ENCODE measurements around the gene CERKL. TPM values are rescaled to one million over a fixed set of nuclear protein-coding genes. Genes with fewer than 3 reads are reported as not detected.

Gene CERKL
- total and polyA plus RNA-seq, 2 donors (not counting 1 experiment from before 2014, with no cell fraction given), result 0.03 TPM; not detected in 1

DNA sequence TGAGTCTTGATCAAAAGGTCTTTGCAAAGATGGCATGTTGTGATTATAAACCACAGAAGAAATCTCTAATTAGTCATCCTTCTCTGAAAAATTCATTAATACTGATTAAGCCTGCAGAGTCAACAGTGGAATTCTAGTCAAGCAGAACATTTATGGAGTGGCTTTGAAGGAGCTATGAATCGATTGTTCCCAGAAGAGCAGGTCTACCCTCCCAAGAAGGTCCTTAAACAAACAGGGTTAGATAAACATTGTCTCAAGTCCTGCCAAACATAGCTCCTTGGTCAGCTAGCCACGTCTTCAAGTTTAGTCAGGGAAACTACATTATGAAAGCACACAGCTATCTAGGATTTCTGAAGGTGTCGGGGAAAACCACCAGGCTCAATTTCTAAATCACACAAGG lies 110.8 kb downstream of the CERKL start:
- Histone ChIP-seq H2AFZ (ENCODE audit: insufficient read depth, low read depth, low read length, poor library complexity, severe bottlenecking) (no peak overlapping the region), H3K4me3 (ENCODE audit: control extremely low read depth in 1 of 5, extremely low read depth in 1 of 5, insufficient read depth in 1 of 5, low read depth in 2 of 5, low read length in 4 of 5) (no peak overlapping the region), H3K4me1 (ENCODE audit: control insufficient read depth in 2 of 2, insufficient read depth in 2 of 2, low read length in 2 of 2) (no peaks in the 10 kb centered on the region), H3K9me3 (ENCODE audit: control extremely low read depth in 1 of 3, control insufficient read depth in 2 of 3, insufficient read depth in 1 of 3, low read length in 2 of 3) (peaks cover 0 to 1% (median 0%) of the 10 kb centered on the region in 3 donors), H3K36me3 (replicated peaks in 1 of 2; ENCODE audit: control extremely low read depth in 1 of 2, control insufficient read depth in 1 of 2, extremely low read depth in 1 of 2, insufficient read depth in 2 of 2, low read length in 1 of 2) (peaks cover 0 to 1% of the 10 kb centered on the region in 2 experiments), H3K4me2 (replicated peaks; ENCODE audit: low read depth, low read length, poor library complexity, severe bottlenecking) (no peak overlapping the region), H3K9ac (ENCODE audit: low read length) (no peak overlapping the region), H4K20me1 (ENCODE audit: control insufficient read depth, insufficient read depth, low read length, poor library complexity, severe bottlenecking) (no peaks in the 10 kb centered on the region), H3K79me2 (ENCODE audit: control insufficient read depth, insufficient read depth, low read length) (no peaks in the 10 kb centered on the region), H3K27ac (ENCODE audit: low read length in 2 of 2) (no peak overlapping the region), H3K27me3 (replicated peaks in 1 of 4; ENCODE audit: control extremely low read depth in 1 of 4, control insufficient read depth in 3 of 4, insufficient read depth in 4 of 4, low read length in 3 of 4) (no peaks in the 10 kb centered on the region)
- TF ChIP-seq, protein P1, sequence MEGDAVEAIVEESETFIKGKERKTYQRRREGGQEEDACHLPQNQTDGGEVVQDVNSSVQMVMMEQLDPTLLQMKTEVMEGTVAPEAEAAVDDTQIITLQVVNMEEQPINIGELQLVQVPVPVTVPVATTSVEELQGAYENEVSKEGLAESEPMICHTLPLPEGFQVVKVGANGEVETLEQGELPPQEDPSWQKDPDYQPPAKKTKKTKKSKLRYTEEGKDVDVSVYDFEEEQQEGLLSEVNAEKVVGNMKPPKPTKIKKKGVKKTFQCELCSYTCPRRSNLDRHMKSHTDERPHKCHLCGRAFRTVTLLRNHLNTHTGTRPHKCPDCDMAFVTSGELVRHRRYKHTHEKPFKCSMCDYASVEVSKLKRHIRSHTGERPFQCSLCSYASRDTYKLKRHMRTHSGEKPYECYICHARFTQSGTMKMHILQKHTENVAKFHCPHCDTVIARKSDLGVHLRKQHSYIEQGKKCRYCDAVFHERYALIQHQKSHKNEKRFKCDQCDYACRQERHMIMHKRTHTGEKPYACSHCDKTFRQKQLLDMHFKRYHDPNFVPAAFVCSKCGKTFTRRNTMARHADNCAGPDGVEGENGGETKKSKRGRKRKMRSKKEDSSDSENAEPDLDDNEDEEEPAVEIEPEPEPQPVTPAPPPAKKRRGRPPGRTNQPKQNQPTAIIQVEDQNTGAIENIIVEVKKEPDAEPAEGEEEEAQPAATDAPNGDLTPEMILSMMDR (IDR thresholded peaks at IDR 0.05), result no peak
- no peak for TF ChIP-seq EZH2 (IDR thresholded peaks at IDR 0.05; ENCODE audit: borderline replicate concordance, insufficient read depth, low read depth, low read length, poor library complexity, severe bottlenecking)
- no peak overlapping the region for H3K27ac Mint-ChIP-seq
- H3K9me3 Mint-ChIP-seq (ENCODE audit: insufficient read depth), result no peaks in the 10 kb centered on the region
- no peaks in the 10 kb centered on the region for H3K4me1 Mint-ChIP-seq
- intact Hi-C loops (cut with micrococcal nuclease), result no loop called here
- H3K4me3 Mint-ChIP-seq, result no peak overlapping the region
- WGBS (ENCODE audit: insufficient coverage), result 92% methylated on average over 2 of the region's 3 CpGs
- no peaks in the 10 kb centered on the region for H3K27me3 Mint-ChIP-seq
- ATAC-seq (ENCODE audit: low read depth) (no peak), DNase-seq (no peak)
- POLR2A ChIA-PET, result no interaction called here
- CTCF ChIA-PET, result no interaction called here

DNA sequence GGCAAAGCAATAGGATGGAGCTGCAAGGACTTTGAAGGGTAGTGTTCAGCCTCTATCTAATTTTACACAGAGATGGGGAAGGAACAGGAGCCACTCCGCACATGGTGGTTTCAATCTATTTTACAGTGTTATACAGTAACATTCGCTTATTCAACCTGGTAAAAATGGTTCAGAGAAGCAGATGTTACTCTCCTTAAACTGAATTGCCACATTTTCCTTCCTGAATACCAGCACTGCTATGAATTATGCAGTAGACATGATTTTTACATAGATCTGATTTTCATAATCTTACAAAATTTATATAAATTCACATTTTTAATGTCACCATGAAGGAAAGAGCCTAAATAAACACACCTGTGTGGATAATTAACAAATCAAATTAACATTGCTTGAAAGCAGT lies 114.7 kb downstream of the CERKL start:
- Mint-ChIP-seq H3K27me3 (no peaks in the 10 kb centered on the region), H3K4me1 (no peaks in the 10 kb centered on the region), H3K27ac (no peak overlapping the region), H3K4me3 (no peak overlapping the region), H3K9me3 (ENCODE audit: insufficient read depth) (no peaks in the 10 kb centered on the region)
- Histone ChIP-seq H3K27ac (ENCODE audit: low read length in 2 of 2) (no peak overlapping the region), H3K27me3 (replicated peaks in 1 of 4; ENCODE audit: control extremely low read depth in 1 of 4, control insufficient read depth in 3 of 4, insufficient read depth in 4 of 4, low read length in 3 of 4) (no peaks in the 10 kb centered on the region), H3K4me3 (ENCODE audit: control extremely low read depth in 1 of 5, extremely low read depth in 1 of 5, insufficient read depth in 1 of 5, low read depth in 2 of 5, low read length in 4 of 5) (no peak overlapping the region), H3K9ac (ENCODE audit: low read length) (no peak overlapping the region), H3K4me1 (ENCODE audit: control insufficient read depth in 2 of 2, insufficient read depth in 2 of 2, low read length in 2 of 2) (no peaks in the 10 kb centered on the region), H3K9me3 (ENCODE audit: control extremely low read depth in 1 of 3, control insufficient read depth in 2 of 3, insufficient read depth in 1 of 3, low read length in 2 of 3) (no peaks in the 10 kb centered on the region), H3K79me2 (ENCODE audit: control insufficient read depth, insufficient read depth, low read length) (no peaks in the 10 kb centered on the region), H4K20me1 (ENCODE audit: control insufficient read depth, insufficient read depth, low read length, poor library complexity, severe bottlenecking) (no peaks in the 10 kb centered on the region), H2AFZ (ENCODE audit: insufficient read depth, low read depth, low read length, poor library complexity, severe bottlenecking) (no peak overlapping the region), H3K4me2 (replicated peaks; ENCODE audit: low read depth, low read length, poor library complexity, severe bottlenecking) (no peak overlapping the region), H3K36me3 (replicated peaks in 1 of 2; ENCODE audit: control extremely low read depth in 1 of 2, control insufficient read depth in 1 of 2, extremely low read depth in 1 of 2, insufficient read depth in 2 of 2, low read length in 1 of 2) (peaks cover 1 to 31% of the 10 kb centered on the region in 2 experiments)
- POLR2A ChIA-PET, result no interaction called here
- no CpG with 5 or more reads among the region's 2 CpGs for WGBS (ENCODE audit: insufficient coverage)
- CTCF ChIA-PET, result no interaction called here
- TF ChIP-seq, protein P1 (IDR thresholded peaks at IDR 0.05), result no peak
- no peak for TF ChIP-seq EZH2 (IDR thresholded peaks at IDR 0.05; ENCODE audit: borderline replicate concordance, insufficient read depth, low read depth, low read length, poor library complexity, severe bottlenecking)
- DNase-seq (no peak), ATAC-seq (ENCODE audit: low read depth) (no peak)
- intact Hi-C loops (cut with micrococcal nuclease), result no loop called here

All from B cell (primary cell).